H1 (cell line): Measurements from ENCODE around the gene SEZ6L. TPM values are rescaled to one million over a fixed set of nuclear protein-coding genes. Genes with fewer than 3 reads are reported as not detected.

Experiments
- CTCF ChIA-PET: fragments of 300-600 bp; sonication (Branson Sonifier 250); formaldehyde crosslinking; loops from one replicate; lab custom pipeline; 2021; ENCODE audit not compliant: partially characterized antibody; lab: Charles Lee
- POLR2A ChIA-PET: fragments of 300-600 bp; sonication (Branson Sonifier 250); formaldehyde crosslinking; loops from one replicate; lab custom pipeline; 2021; ENCODE audit warnings: inconsistent platforms; ENCODE audit not compliant: partially characterized antibody; lab: Charles Lee
- DNase-seq, 2 experiments: peaks; one replicate each; pipeline versions ENCODE4 v3.0.0 to v3.0.0-alpha.2; 2010 to 2022; ENCODE audit warnings: low spot score in 2 of 2, low read depth in 1 of 2, mixed read lengths in 1 of 2
- FAIRE-seq: peaks from 2 replicates; lab custom pipeline; 2011; peaks lifted over from hg19 to GRCh38; lab: Jason Lieb, UNC
- H2AFZ ChIP-seq: 2 replicates; pipeline ENCODE4 v1.8.1; 2012; ENCODE audit warnings: low read length, inconsistent platforms
- H2AK5ac ChIP-seq: 2 replicates; pipeline ENCODE4 v1.6.1; 2013; ENCODE audit warnings: low read depth, low read length
- H2BK120ac ChIP-seq: replicated peaks from 2 replicates; pipeline ENCODE3; 2013; ENCODE audit warnings: low read depth, low read length, inconsistent platforms
- H2BK12ac ChIP-seq: 2 replicates; pipeline ENCODE4 v1.6.1; 2013; ENCODE audit warnings: low read depth, low read length
- H2BK15ac ChIP-seq: 2 replicates; pipeline ENCODE4 v1.6.1; 2013; ENCODE audit warnings: low read length
- H2BK20ac ChIP-seq: 2 replicates; pipeline ENCODE4 v1.6.1; 2013; ENCODE audit warnings: low read length
- H2BK5ac ChIP-seq: 2 replicates; pipeline ENCODE4 v1.6.1; 2013; ENCODE audit warnings: low read depth, low read length
- H3K14ac ChIP-seq: 2 replicates; pipeline ENCODE4 v1.6.1; 2013; ENCODE audit warnings: inconsistent platforms; ENCODE audit not compliant: insufficient read length
- H3K18ac ChIP-seq: 2 replicates; pipeline ENCODE4 v1.6.1; 2013; ENCODE audit warnings: low read length; ENCODE audit errors: extremely low read depth
- H3K23ac ChIP-seq: 2 replicates; pipeline ENCODE4 v1.6.1; 2013; ENCODE audit warnings: inconsistent platforms; ENCODE audit not compliant: insufficient read length
- H3K23me2 ChIP-seq: 2 replicates; pipeline ENCODE4 v1.6.1; 2013; ENCODE audit warnings: low read depth, low read length
- H3K27ac ChIP-seq: 2 replicates; pipeline ENCODE4 v1.6.1; 2011; ENCODE audit warnings: low read depth, low read length, inconsistent platforms
- H3K27me3 ChIP-seq, 4 experiments: replicated peaks in 1 of 4; 1 replicate in 1 of 4; 2 replicates in 3 of 4; pipeline versions ENCODE4 v1.6.1 to v1.8.1; 2011 to 2013; ENCODE audit warnings: low read length in 3 of 4, mild to moderate bottlenecking in 3 of 4, inconsistent platforms in 2 of 4, mixed read lengths in 2 of 4, moderate library complexity in 1 of 4; ENCODE audit not compliant: control insufficient read depth in 3 of 4, insufficient read depth in 3 of 4; ENCODE audit errors: extremely low read depth in 1 of 4
- H3K36me3 ChIP-seq, 4 experiments: 2 replicates each; pipeline versions ENCODE4 v1.6.1 to v1.8.1; 2011 to 2013; ENCODE audit warnings: mild to moderate bottlenecking in 4 of 4, low read length in 3 of 4, moderate library complexity in 2 of 4, control low read depth in 1 of 4, inconsistent platforms in 1 of 4; ENCODE audit not compliant: insufficient read depth in 4 of 4, control insufficient read depth in 2 of 4
- H3K4ac ChIP-seq: replicated peaks from 2 replicates; pipeline ENCODE3; 2013; ENCODE audit warnings: low read length, low read depth, mixed read lengths, inconsistent platforms; ENCODE audit not compliant: insufficient read length
- H3K4me1 ChIP-seq, 4 experiments: replicated peaks in 1 of 4; 1 replicate in 1 of 4; 2 replicates in 3 of 4; pipeline versions ENCODE4 v1.6.1 to v1.8.1; 2011 to 2013; ENCODE audit warnings: low read length in 3 of 4, inconsistent platforms in 2 of 4, mixed read lengths in 1 of 4; ENCODE audit not compliant: insufficient read depth in 4 of 4, control insufficient read depth in 3 of 4
- H3K4me2 ChIP-seq, 2 experiments: 2 replicates each; pipeline versions ENCODE4 v1.6.1 to v1.8.1; 2011 to 2013; ENCODE audit warnings: low read depth in 2 of 2, low read length in 2 of 2, control low read depth in 1 of 2, inconsistent platforms in 1 of 2, mild to moderate bottlenecking in 1 of 2; ENCODE audit not compliant: insufficient read depth in 1 of 2
- H3K4me3 ChIP-seq, 4 experiments: fragments of 200-600, 300-600 bp in 1 of 4; sonication (generic), shearing (Covaris generic), sonication (Bioruptor Twin) in 1 of 4; 2 replicates each; pipeline versions ENCODE4 v1.5.1 to v1.8.1; 2011 to 2016; ENCODE audit warnings: low read length in 4 of 4, low read depth in 3 of 4, control low read depth in 2 of 4, inconsistent platforms in 2 of 4, mild to moderate bottlenecking in 2 of 4, mixed read lengths in 1 of 4, moderate library complexity in 1 of 4; ENCODE audit not compliant: insufficient read depth in 2 of 4; ENCODE audit errors: extremely low read depth in 1 of 4
- H3K56ac ChIP-seq: replicated peaks from 2 replicates; pipeline ENCODE3; 2013; ENCODE audit warnings: low read depth, mild to moderate bottlenecking, mixed read lengths, low read length, inconsistent platforms; ENCODE audit not compliant: insufficient read length
- H3K79me1 ChIP-seq: 2 replicates; pipeline ENCODE4 v1.6.1; 2013; ENCODE audit warnings: low read depth, low read length, control low read depth
- H3K79me2 ChIP-seq, 2 experiments: 2 replicates each; pipeline versions ENCODE4 v1.6.1 to v1.8.1; 2012 to 2013; ENCODE audit warnings: low read length in 2 of 2, mild to moderate bottlenecking in 2 of 2, inconsistent platforms in 1 of 2; ENCODE audit not compliant: insufficient read depth in 2 of 2, control insufficient read depth in 1 of 2
- H3K9ac ChIP-seq, 4 experiments: replicated peaks in 1 of 4; 1 replicate in 1 of 4; 2 replicates in 3 of 4; pipeline versions ENCODE4 v1.6.1 to v1.8.1; 2011 to 2013; ENCODE audit warnings: low read depth in 3 of 4, low read length in 3 of 4, control low read depth in 2 of 4, mild to moderate bottlenecking in 2 of 4, moderate library complexity in 2 of 4, inconsistent platforms in 1 of 4; ENCODE audit errors: extremely low read depth in 1 of 4
- H3K9me3 ChIP-seq, 2 experiments: 2 replicates each; pipeline versions ENCODE4 v1.6.1 to v1.8.1; 2012 to 2013; ENCODE audit warnings: mild to moderate bottlenecking in 2 of 2, moderate library complexity in 2 of 2, control low read depth in 1 of 2, inconsistent platforms in 1 of 2, low read depth in 1 of 2, low read length in 1 of 2, mixed read lengths in 1 of 2; ENCODE audit not compliant: insufficient read depth in 2 of 2
- H4K20me1 ChIP-seq, 2 experiments: replicated peaks in 1 of 2; 2 replicates each; pipeline versions ENCODE3 to v1.8.1; 2011 to 2013; ENCODE audit warnings: inconsistent platforms in 2 of 2, low read length in 2 of 2, mild to moderate bottlenecking in 1 of 2; ENCODE audit not compliant: insufficient read depth in 2 of 2, control insufficient read depth in 1 of 2
- H4K5ac ChIP-seq: 2 replicates; pipeline ENCODE4 v1.6.1; 2013; ENCODE audit warnings: low read length, low read depth, mixed read lengths, inconsistent platforms; ENCODE audit not compliant: insufficient read length
- H4K8ac ChIP-seq: 2 replicates; pipeline ENCODE4 v1.8.0; 2013; ENCODE audit warnings: mild to moderate bottlenecking, moderate library complexity, low read length, inconsistent platforms; ENCODE audit not compliant: insufficient read depth; ENCODE audit errors: extremely low read depth
- H4K91ac ChIP-seq: replicated peaks from 2 replicates; pipeline ENCODE3; 2013; ENCODE audit warnings: low read length, mixed read lengths, inconsistent platforms; ENCODE audit not compliant: insufficient read length
- ASH2L ChIP-seq: fragments of 200-600, 300-600 bp; sonication (generic); IDR thresholded peaks from one replicate; pipeline ENCODE4 v1.7.1; 2017; ENCODE audit warnings: low read length
- BACH1 ChIP-seq: IDR thresholded peaks from 2 replicates; pipeline ENCODE4 v1.6.1; 2012; ENCODE audit warnings: low read length, improper control_type of control experiment
- CTBP2 ChIP-seq: IDR thresholded peaks from 2 replicates; pipeline ENCODE4 v1.7.0; 2011; ENCODE audit warnings: borderline replicate concordance, mild to moderate bottlenecking, moderate library complexity, mixed read lengths, low read length; ENCODE audit not compliant: insufficient read depth, insufficient read length
- EP300 ChIP-seq, 2 experiments: IDR thresholded peaks; 1 replicate in 1 of 2; 2 replicates in 1 of 2; pipeline ENCODE4 v1.6.1; 2011 to 2012; ENCODE audit warnings: low read depth in 2 of 2, low read length in 2 of 2, mild to moderate bottlenecking in 2 of 2, borderline replicate concordance in 1 of 2, inconsistent platforms in 1 of 2, moderate library complexity in 1 of 2
- JUND ChIP-seq: IDR thresholded peaks from 2 replicates; pipeline ENCODE4 v1.6.1; 2011; ENCODE audit warnings: mild to moderate bottlenecking, improper control_type of control experiment, low read length
- MAX ChIP-seq: IDR thresholded peaks from 2 replicates; pipeline ENCODE4 v1.6.1; 2012; ENCODE audit warnings: inconsistent platforms
- SP1 ChIP-seq: IDR thresholded peaks from 2 replicates; pipeline ENCODE4 v1.6.1; 2011; ENCODE audit warnings: low read depth, low read length
- SP2 ChIP-seq: IDR thresholded peaks from 2 replicates; pipeline ENCODE4 v1.6.1; 2012; ENCODE audit warnings: mild to moderate bottlenecking, low read length, inconsistent platforms
- WGBS, 2 experiments: shearing (Covaris generic) in 1 of 2; methylation state at CpG; one replicate each; pipeline versions ENCODE4 v1.1.6 to v1.1.7; 2013 to 2015; ENCODE audit warnings: low lambda C conversion rate in 2 of 2, mixed read lengths in 2 of 2, inconsistent platforms in 1 of 2, low coverage in 1 of 2, missing lambda C conversion rate in 1 of 2; ENCODE audit not compliant: insufficient replicate concordance in 2 of 2, insufficient coverage in 1 of 2, insufficient read length in 1 of 2; ENCODE audit errors: extremely low coverage in 1 of 2, missing lambda C conversion rate in 1 of 2; 5-methylcytosine and 5-hydroxymethylcytosine counted together
- polyA plus RNA-seq, 7 experiments: library from polyadenylated mRNA; depleted of rRNA in 3 of 7; stranded (reverse) in 5 of 7; unstranded in 2 of 7; fragments of >200 nt in 5 of 7; fragments of 200-250 nt in 2 of 7; gene quantifications; 1 replicate in 5 of 7; 2 replicates in 1 of 7; 4 replicates in 1 of 7; pipeline versions ENCODE4 v1.2.1 to v1.2.3, GENCODE V29; 2011 to 2013; ENCODE audit warnings: missing spikeins in 2 of 7, mixed read lengths in 2 of 7
- total RNA-seq: library from RNA; stranded (reverse); fragmentation: NEBNext Ultra II Directional; extraction: Animal tissue kit (Norgen Biotek cat#: 25700); gene quantifications from 2 replicates; pipeline ENCODE4 v1.2.1, GENCODE V29; 2021

Gene SEZ6L
- total and polyA plus RNA-seq, 2 of the 8 experiments (the other 6 are each of a cell fraction or from before 2014, with no cell fraction given): 0.06 to 0.33 TPM

DNA sequence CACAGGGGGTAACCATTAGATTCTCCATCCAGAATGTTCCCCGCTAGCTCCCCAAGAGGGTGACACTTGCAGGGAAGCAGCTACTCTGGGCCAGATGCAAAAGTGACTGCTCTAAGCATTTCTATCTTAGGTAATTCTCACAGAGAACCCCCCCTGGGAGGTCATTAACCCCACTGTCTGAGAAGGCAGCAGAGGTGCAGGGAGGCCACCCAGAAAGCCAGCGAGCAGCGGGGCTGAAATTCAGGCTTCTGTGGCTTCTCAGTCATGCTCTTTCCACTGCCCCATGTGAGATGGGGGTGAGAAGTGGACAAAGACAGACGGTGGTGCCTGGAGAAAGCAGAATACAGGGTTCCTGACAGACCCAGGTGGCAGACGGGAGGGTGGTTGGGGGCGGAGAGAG, 145.4 kb downstream of the SEZ6L start:
- no peak overlapping the region for H2BK12ac ChIP-seq
- H2BK120ac ChIP-seq: no peak overlapping the region
- no peak overlapping the region for H2BK20ac ChIP-seq
- no peak overlapping the region for H4K91ac ChIP-seq
- H3K9me3 ChIP-seq: no peaks in the 10 kb centered on the region
- no peak overlapping the region for H3K56ac ChIP-seq
- DNase-seq (no peak), FAIRE-seq (no peak)
- H4K5ac ChIP-seq: no peak overlapping the region
- no peak overlapping the region for H3K18ac ChIP-seq
- H2AFZ ChIP-seq: no peak overlapping the region
- peaks cover 1% of the 10 kb centered on the region; the same call in 1 of the 2 replicates for H3K23me2 ChIP-seq
- no peak overlapping the region for H3K9ac ChIP-seq
- H2BK5ac ChIP-seq: no peak overlapping the region
- no peak overlapping the region for H3K27ac ChIP-seq
- H3K36me3 ChIP-seq: no peaks in the 10 kb centered on the region
- no peaks in the 10 kb centered on the region for H3K27me3 ChIP-seq
- 81% methylated on average over 6 of the region's 6 CpGs; no CpG with 5 or more reads in 1 of the 2 experiments for WGBS, 2 experiments
- H3K4me3 ChIP-seq: no peak overlapping the region
- no peaks in the 10 kb centered on the region for H3K79me1 ChIP-seq
- no peaks in the 10 kb centered on the region for H4K20me1 ChIP-seq
- CTCF ChIA-PET: interaction anchor here (0.6 to 2.0 kb wide), 5 partner anchors 11 to 155 kb away, joined by 3 to 8 read pairs (median 3); no protein-coding TSS in a partner anchor
- TF ChIP-seq SP1 (no peak), EP300 (IDR thresholded peaks at IDR 0.05; ENCODE audit: borderline replicate concordance in 1 of 2, low read depth in 2 of 2, low read length in 2 of 2) (no peak), BACH1 (no peak), MAX (no peak), ASH2L (no peak), JUND (no peak), SP2 (no peak), CTBP2 (no peak)
- H3K14ac ChIP-seq: no peak overlapping the region
- no peak overlapping the region for H2AK5ac ChIP-seq
- H3K4me1 ChIP-seq: no peaks in the 10 kb centered on the region
- H2BK15ac ChIP-seq: no peak overlapping the region
- H4K8ac ChIP-seq: no peak overlapping the region; the same call in 1 of the 2 replicates
- H3K4me2 ChIP-seq: no peak overlapping the region
- no peak overlapping the region for H3K23ac ChIP-seq
- H3K4ac ChIP-seq: no peak overlapping the region
- POLR2A ChIA-PET: no interaction called here
- H3K79me2 ChIP-seq: no peaks in the 10 kb centered on the region
